ENCODE data around the gene DTWD2.

Gene DTWD2

GRCh38 chr5:119031905-119032304 is 43.6 kb upstream of the DTWD2 start:
- no peak overlapping the region for H3K27ac ChIP-seq (ENCODE audit: low read depth, low read length)
- no peak overlapping the region for H2BK15ac ChIP-seq (replicated peaks; ENCODE audit: low read depth)
- no peak overlapping the region for H4K8ac ChIP-seq (ENCODE audit: low read depth, low read length)
- H2BK120ac ChIP-seq (ENCODE audit: low read depth, low read length): no peak overlapping the region
- no CpG with 5 or more reads among the region's 4 CpGs for WGBS (ENCODE audit: extremely low coverage, insufficient coverage, low lambda C conversion rate)
- H3K36me3 ChIP-seq (ENCODE audit: control insufficient read depth, insufficient read depth, low read length): no peaks in the 10 kb centered on the region
- H2AK5ac ChIP-seq (ENCODE audit: low read length): no peak overlapping the region
- H3K4ac ChIP-seq (ENCODE audit: low read depth, low read length): no peak overlapping the region
- no peak overlapping the region for H3K23ac ChIP-seq (ENCODE audit: low read length)
- no peak overlapping the region for H3K4me2 ChIP-seq (ENCODE audit: low read length)
- H3K9ac ChIP-seq (ENCODE audit: low read length): no peak overlapping the region
- H3K79me1 ChIP-seq (ENCODE audit: low read length): no peaks in the 10 kb centered on the region
- H3K18ac ChIP-seq (ENCODE audit: low read length): no peak overlapping the region
- H3K79me2 ChIP-seq (ENCODE audit: control insufficient read depth, insufficient read depth, low read length): no peaks in the 10 kb centered on the region
- H3K27me3 ChIP-seq (ENCODE audit: insufficient read depth, low read length, poor library complexity): no peaks in the 10 kb centered on the region
- H3K4me1 ChIP-seq (ENCODE audit: control insufficient read depth, low read depth, low read length): no peaks in the 10 kb centered on the region
- no peak overlapping the region for H2BK5ac ChIP-seq (ENCODE audit: low read length)
- H3K4me3 ChIP-seq (ENCODE audit: low read length): no peak overlapping the region
- H4K5ac ChIP-seq (ENCODE audit: low read length): no peak overlapping the region
- peak; percentile 19 for DNase-seq
- H3K56ac ChIP-seq (ENCODE audit: low read length): no peak overlapping the region

GRCh38 chr5:119031011-119031886 is 42.9 kb upstream of the DTWD2 start:
- no peak overlapping the region for H2BK15ac ChIP-seq (replicated peaks; ENCODE audit: low read depth)
- no peaks in the 10 kb centered on the region for H3K79me1 ChIP-seq (ENCODE audit: low read length)
- H3K23ac ChIP-seq (ENCODE audit: low read length): no peak overlapping the region

GRCh38 chr5:119028575-119028974 is 40.2 kb upstream of the DTWD2 start:
- Histone ChIP-seq H3K79me1 (ENCODE audit: low read length) (no peaks in the 10 kb centered on the region), H3K9ac (ENCODE audit: low read length) (no peak overlapping the region), H4K5ac (ENCODE audit: low read length) (no peak overlapping the region), H3K4me1 (ENCODE audit: control insufficient read depth, low read depth, low read length) (no peaks in the 10 kb centered on the region), H3K27ac (ENCODE audit: low read depth, low read length) (no peak overlapping the region), H3K79me2 (ENCODE audit: control insufficient read depth, insufficient read depth, low read length) (no peaks in the 10 kb centered on the region), H3K4me2 (ENCODE audit: low read length) (no peak overlapping the region), H3K56ac (ENCODE audit: low read length) (no peak overlapping the region), H3K27me3 (ENCODE audit: insufficient read depth, low read length, poor library complexity) (no peaks in the 10 kb centered on the region), H2BK120ac (ENCODE audit: low read depth, low read length) (no peak overlapping the region), H3K36me3 (ENCODE audit: control insufficient read depth, insufficient read depth, low read length) (no peaks in the 10 kb centered on the region), H3K18ac (ENCODE audit: low read length) (no peak overlapping the region), H3K4me3 (ENCODE audit: low read length) (no peak overlapping the region), H3K23ac (ENCODE audit: low read length) (no peak overlapping the region), H2BK5ac (ENCODE audit: low read length) (no peak overlapping the region), H3K4ac (ENCODE audit: low read depth, low read length) (no peak overlapping the region), H4K8ac (ENCODE audit: low read depth, low read length) (no peak overlapping the region), H2AK5ac (ENCODE audit: low read length) (no peak overlapping the region), H2BK15ac (replicated peaks; ENCODE audit: low read depth) (no peak overlapping the region)
- no CpG with 5 or more reads among the region's 5 CpGs for WGBS (ENCODE audit: extremely low coverage, insufficient coverage, low lambda C conversion rate)
- no peak for DNase-seq

More at GRCh38 chr5:119031011-119031886, 42.9 kb upstream of the DTWD2 start:
- H4K8ac ChIP-seq (ENCODE audit: low read depth, low read length): no peak overlapping the region
- DNase-seq: no peak
- no peaks in the 10 kb centered on the region for H3K36me3 ChIP-seq (ENCODE audit: control insufficient read depth, insufficient read depth, low read length)
- H2BK120ac ChIP-seq (ENCODE audit: low read depth, low read length): no peak overlapping the region
- no peaks in the 10 kb centered on the region for H3K4me1 ChIP-seq (ENCODE audit: control insufficient read depth, low read depth, low read length)
- H3K79me2 ChIP-seq (ENCODE audit: control insufficient read depth, insufficient read depth, low read length): no peaks in the 10 kb centered on the region
- no peak overlapping the region for H3K18ac ChIP-seq (ENCODE audit: low read length)
- WGBS (ENCODE audit: extremely low coverage, insufficient coverage, low lambda C conversion rate): no CpG with 5 or more reads among the region's 5 CpGs
- no peak overlapping the region for H2BK5ac ChIP-seq (ENCODE audit: low read length)
- no peak overlapping the region for H3K4me2 ChIP-seq (ENCODE audit: low read length)
- H3K9ac ChIP-seq (ENCODE audit: low read length): no peak overlapping the region
- no peak overlapping the region for H3K27ac ChIP-seq (ENCODE audit: low read depth, low read length)
- H3K4ac ChIP-seq (ENCODE audit: low read depth, low read length): no peak overlapping the region
- no peak overlapping the region for H2AK5ac ChIP-seq (ENCODE audit: low read length)
- H3K56ac ChIP-seq (ENCODE audit: low read length): no peak overlapping the region
- no peaks in the 10 kb centered on the region for H3K27me3 ChIP-seq (ENCODE audit: insufficient read depth, low read length, poor library complexity)
- H4K5ac ChIP-seq (ENCODE audit: low read length): no peak overlapping the region
- H3K4me3 ChIP-seq (ENCODE audit: low read length): no peak overlapping the region

- no peak overlapping the region for H2BK15ac ChIP-seq (replicated peaks; ENCODE audit: low read depth)
- no peaks in the 10 kb centered on the region for H3K36me3 ChIP-seq (ENCODE audit: control insufficient read depth, insufficient read depth, low read length)
- no CpG with 5 or more reads among the region's 1 CpG for WGBS (ENCODE audit: extremely low coverage, insufficient coverage, low lambda C conversion rate)
- no peak overlapping the region for H3K9ac ChIP-seq (ENCODE audit: low read length)
- H3K4me1 ChIP-seq (ENCODE audit: control insufficient read depth, low read depth, low read length): no peaks in the 10 kb centered on the region
- H3K4me2 ChIP-seq (ENCODE audit: low read length): no peak overlapping the region
- H3K18ac ChIP-seq (ENCODE audit: low read length): no peak overlapping the region
- H2AK5ac ChIP-seq (ENCODE audit: low read length): no peak overlapping the region
- no peak for DNase-seq
- H3K27ac ChIP-seq (ENCODE audit: low read depth, low read length): no peak overlapping the region
- no peak overlapping the region for H2BK120ac ChIP-seq (ENCODE audit: low read depth, low read length)
- H3K23ac ChIP-seq (ENCODE audit: low read length): no peak overlapping the region
- H4K8ac ChIP-seq (ENCODE audit: low read depth, low read length): no peak overlapping the region
- H2BK5ac ChIP-seq (ENCODE audit: low read length): no peak overlapping the region
- H3K56ac ChIP-seq (ENCODE audit: low read length): no peak overlapping the region
- no peaks in the 10 kb centered on the region for H3K27me3 ChIP-seq (ENCODE audit: insufficient read depth, low read length, poor library complexity)
- no peaks in the 10 kb centered on the region for H3K79me1 ChIP-seq (ENCODE audit: low read length)
- no peak overlapping the region for H3K4ac ChIP-seq (ENCODE audit: low read depth, low read length)
- H3K79me2 ChIP-seq (ENCODE audit: control insufficient read depth, insufficient read depth, low read length): no peaks in the 10 kb centered on the region
- H4K5ac ChIP-seq (ENCODE audit: low read length): no peak overlapping the region
- H3K4me3 ChIP-seq (ENCODE audit: low read length): no peak overlapping the region
Measured at GRCh38 chr5:119022773-119023172, 34.4 kb upstream of the DTWD2 start.

- H3K36me3 ChIP-seq (ENCODE audit: control insufficient read depth, insufficient read depth, low read length): no peaks in the 10 kb centered on the region
- no peak overlapping the region for H3K27ac ChIP-seq (ENCODE audit: low read depth, low read length)
- no peak overlapping the region for H3K4me2 ChIP-seq (ENCODE audit: low read length)
- H4K8ac ChIP-seq (ENCODE audit: low read depth, low read length): no peak overlapping the region
- no peak overlapping the region for H3K4ac ChIP-seq (ENCODE audit: low read depth, low read length)
- no peaks in the 10 kb centered on the region for H3K27me3 ChIP-seq (ENCODE audit: insufficient read depth, low read length, poor library complexity)
- no peak overlapping the region for H3K23ac ChIP-seq (ENCODE audit: low read length)
- H3K18ac ChIP-seq (ENCODE audit: low read length): no peak overlapping the region
- no peaks in the 10 kb centered on the region for H3K79me1 ChIP-seq (ENCODE audit: low read length)
- no CpG with 5 or more reads among the region's 5 CpGs for WGBS (ENCODE audit: extremely low coverage, insufficient coverage, low lambda C conversion rate)
- no peak overlapping the region for H2BK5ac ChIP-seq (ENCODE audit: low read length)
- no peak overlapping the region for H3K9ac ChIP-seq (ENCODE audit: low read length)
- H4K5ac ChIP-seq (ENCODE audit: low read length): no peak overlapping the region
- DNase-seq: peak; percentile 51
- H2AK5ac ChIP-seq (ENCODE audit: low read length): no peak overlapping the region
- H3K56ac ChIP-seq (ENCODE audit: low read length): no peak overlapping the region
- H2BK120ac ChIP-seq (ENCODE audit: low read depth, low read length): no peak overlapping the region
- H3K79me2 ChIP-seq (ENCODE audit: control insufficient read depth, insufficient read depth, low read length): no peaks in the 10 kb centered on the region
- H3K4me3 ChIP-seq (ENCODE audit: low read length): no peak overlapping the region
- H2BK15ac ChIP-seq (replicated peaks; ENCODE audit: low read depth): no peak overlapping the region
- no peaks in the 10 kb centered on the region for H3K4me1 ChIP-seq (ENCODE audit: control insufficient read depth, low read depth, low read length)
Measured at GRCh38 chr5:119022017-119022745, 33.8 kb upstream of the DTWD2 start.

Measured in mesendoderm (in vitro differentiated cells).